ENCODE results near the gene NTNG1. TPM values are rescaled to one million over a fixed set of nuclear protein-coding genes. Genes with fewer than 3 reads are reported as not detected.

The NTNG1 gene
- total RNA-seq, 3 donors from 2014 or later (not counting 1 experiment from before 2014, with no cell fraction given) = 0.58 TPM; not detected in 2

DNA sequence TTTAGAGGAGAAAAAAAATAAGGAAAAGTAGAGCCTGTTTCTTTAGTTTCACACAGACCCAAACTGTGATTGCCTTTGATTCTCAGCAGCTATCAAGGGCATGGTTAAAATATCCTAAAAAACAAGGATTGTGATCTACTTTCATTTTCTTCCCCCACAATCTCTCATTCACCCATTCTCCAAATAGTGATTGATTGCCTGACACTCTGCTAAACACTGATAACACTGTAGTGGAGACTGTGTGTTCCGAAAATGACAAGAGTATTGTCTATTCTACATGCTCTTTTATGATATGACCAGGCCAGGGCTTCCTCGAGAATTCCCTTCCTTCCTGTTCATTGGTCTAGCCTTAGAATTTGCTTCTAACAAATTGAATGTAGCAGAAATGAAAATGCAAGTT is 44.1 kb upstream of the NTNG1 start:
- ATAC-seq (no peak), DNase-seq (no peak)
- no peak overlapping the region for H3K4me3 ChIP-seq (ENCODE audit: low read length)
- Mint-ChIP-seq H3K4me1 (no peaks in the 10 kb centered on the region), H3K36me3 (no peaks in the 10 kb centered on the region), H3K4me3 (no peak overlapping the region), H3K27me3 (ENCODE audit: low read depth in 2 of 2) (peaks cover 0 to 7% of the 10 kb centered on the region in 2 donors), H3K27ac (no peak overlapping the region), H3K9me3 (no peaks in the 10 kb centered on the region)
- WGBS (ENCODE audit: insufficient coverage) = 25% methylated on average over 2 of the region's 2 CpGs
- no peaks in the 10 kb centered on the region for H3K36me3 ChIP-seq (ENCODE audit: control insufficient read depth, insufficient read depth, low read length)
- no peaks in the 10 kb centered on the region for H3K9me3 ChIP-seq (ENCODE audit: control insufficient read depth, insufficient read depth, low read length)
- H3K4me1 ChIP-seq (ENCODE audit: control insufficient read depth, insufficient read depth, low read length) = no peaks in the 10 kb centered on the region
- H3K27me3 ChIP-seq (ENCODE audit: control insufficient read depth, insufficient read depth, low read length) = no peaks in the 10 kb centered on the region
- TF ChIP-seq, protein P1, sequence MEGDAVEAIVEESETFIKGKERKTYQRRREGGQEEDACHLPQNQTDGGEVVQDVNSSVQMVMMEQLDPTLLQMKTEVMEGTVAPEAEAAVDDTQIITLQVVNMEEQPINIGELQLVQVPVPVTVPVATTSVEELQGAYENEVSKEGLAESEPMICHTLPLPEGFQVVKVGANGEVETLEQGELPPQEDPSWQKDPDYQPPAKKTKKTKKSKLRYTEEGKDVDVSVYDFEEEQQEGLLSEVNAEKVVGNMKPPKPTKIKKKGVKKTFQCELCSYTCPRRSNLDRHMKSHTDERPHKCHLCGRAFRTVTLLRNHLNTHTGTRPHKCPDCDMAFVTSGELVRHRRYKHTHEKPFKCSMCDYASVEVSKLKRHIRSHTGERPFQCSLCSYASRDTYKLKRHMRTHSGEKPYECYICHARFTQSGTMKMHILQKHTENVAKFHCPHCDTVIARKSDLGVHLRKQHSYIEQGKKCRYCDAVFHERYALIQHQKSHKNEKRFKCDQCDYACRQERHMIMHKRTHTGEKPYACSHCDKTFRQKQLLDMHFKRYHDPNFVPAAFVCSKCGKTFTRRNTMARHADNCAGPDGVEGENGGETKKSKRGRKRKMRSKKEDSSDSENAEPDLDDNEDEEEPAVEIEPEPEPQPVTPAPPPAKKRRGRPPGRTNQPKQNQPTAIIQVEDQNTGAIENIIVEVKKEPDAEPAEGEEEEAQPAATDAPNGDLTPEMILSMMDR (IDR thresholded peaks at IDR 0.05) = no peak
- intact Hi-C loops (cut with micrococcal nuclease) = no loop called here
- H3K27ac ChIP-seq (ENCODE audit: low read length) = no peak overlapping the region

DNA sequence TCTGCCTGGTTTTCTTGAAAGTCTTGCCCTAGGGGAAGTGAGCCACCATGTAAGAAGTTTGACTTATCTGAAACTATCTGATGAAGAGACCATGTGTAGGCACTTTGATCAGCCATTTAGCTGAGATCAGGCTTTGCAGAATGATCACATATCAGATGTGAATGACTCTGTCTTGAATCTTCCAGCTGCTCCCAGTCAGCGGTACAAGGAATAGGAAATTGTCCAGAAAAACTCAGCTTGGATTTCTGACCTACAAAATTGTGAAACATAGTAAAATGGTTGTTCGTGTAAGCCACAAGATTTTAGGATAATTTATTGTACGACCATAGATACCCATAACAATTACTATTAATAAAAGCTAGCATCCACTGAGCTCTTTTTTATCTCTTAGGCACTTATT is 41.9 kb upstream of the NTNG1 start:
- Histone ChIP-seq H3K4me1 (ENCODE audit: control insufficient read depth, insufficient read depth, low read length) (no peaks in the 10 kb centered on the region), H3K4me3 (ENCODE audit: low read length) (no peak overlapping the region), H3K27me3 (ENCODE audit: control insufficient read depth, insufficient read depth, low read length) (no peaks in the 10 kb centered on the region), H3K36me3 (ENCODE audit: control insufficient read depth, insufficient read depth, low read length) (no peaks in the 10 kb centered on the region), H3K27ac (ENCODE audit: low read length) (no peak overlapping the region), H3K9me3 (ENCODE audit: control insufficient read depth, insufficient read depth, low read length) (no peaks in the 10 kb centered on the region)
- Mint-ChIP-seq H3K36me3 (no peaks in the 10 kb centered on the region), H3K9me3 (no peaks in the 10 kb centered on the region), H3K27me3 (ENCODE audit: low read depth in 2 of 2) (peaks cover 0 to 7% of the 10 kb centered on the region in 2 donors), H3K27ac (no peak overlapping the region), H3K4me1 (no peaks in the 10 kb centered on the region), H3K4me3 (no peak overlapping the region)
- TF ChIP-seq, protein P1 (IDR thresholded peaks at IDR 0.05) = no peak
- intact Hi-C loops (cut with micrococcal nuclease) = no loop called here
- WGBS (ENCODE audit: insufficient coverage) = 96% methylated on average over 2 of the region's 3 CpGs
- DNase-seq = no peak
- ATAC-seq = no peak

DNA sequence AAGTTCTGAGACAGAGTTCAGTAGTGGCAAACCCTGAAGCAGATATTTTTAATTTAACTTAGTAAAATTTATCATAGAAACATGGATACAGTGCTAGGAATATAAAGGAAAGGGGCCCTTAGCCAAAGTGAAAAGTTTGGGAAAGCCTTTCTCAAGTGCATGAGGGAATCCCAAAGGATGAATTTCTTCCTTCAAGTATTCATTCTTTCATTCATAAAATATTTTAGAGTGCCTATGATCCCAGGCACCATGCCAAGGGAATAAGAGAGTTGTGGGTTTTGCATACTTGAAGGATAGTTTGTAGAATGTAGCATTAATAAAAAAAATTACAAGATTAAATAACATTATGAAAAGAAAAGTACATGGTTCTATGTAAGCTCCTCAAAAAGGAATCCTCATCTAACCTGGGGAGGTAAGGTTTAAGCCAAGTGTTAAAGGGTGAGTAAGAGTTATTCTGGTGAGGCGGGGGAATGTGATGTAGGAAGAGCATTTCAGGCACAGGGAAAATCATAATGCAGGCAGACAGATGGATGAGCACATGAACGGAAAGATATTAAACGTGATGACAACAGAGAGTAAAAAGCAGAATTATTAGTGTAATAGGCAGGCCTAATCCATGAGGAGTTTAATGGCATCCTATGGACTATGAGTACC is 40.4 kb upstream of the NTNG1 start:
- Histone ChIP-seq H3K27me3 (ENCODE audit: control insufficient read depth, insufficient read depth, low read length) (no peaks in the 10 kb centered on the region), H3K27ac (ENCODE audit: low read length) (no peak overlapping the region), H3K36me3 (ENCODE audit: control insufficient read depth, insufficient read depth, low read length) (no peaks in the 10 kb centered on the region), H3K4me3 (ENCODE audit: low read length) (no peak overlapping the region), H3K4me1 (ENCODE audit: control insufficient read depth, insufficient read depth, low read length) (no peaks in the 10 kb centered on the region), H3K9me3 (ENCODE audit: control insufficient read depth, insufficient read depth, low read length) (no peaks in the 10 kb centered on the region)
- H3K9me3 Mint-ChIP-seq = no peaks in the 10 kb centered on the region
- no peaks in the 10 kb centered on the region for H3K36me3 Mint-ChIP-seq
- WGBS (ENCODE audit: insufficient coverage) = 87% methylated on average over 3 of the region's 3 CpGs
- no peak for ATAC-seq
- H3K4me3 Mint-ChIP-seq = no peak overlapping the region
- no peak overlapping the region for H3K27ac Mint-ChIP-seq
- peaks cover 0 to 7% of the 10 kb centered on the region in 2 donors for H3K27me3 Mint-ChIP-seq (ENCODE audit: low read depth in 2 of 2)
- intact Hi-C loops (cut with micrococcal nuclease) = no loop called here
- TF ChIP-seq, protein P1 (IDR thresholded peaks at IDR 0.05) = no peak
- DNase-seq = no peak
- H3K4me1 Mint-ChIP-seq = no peaks in the 10 kb centered on the region

DNA sequence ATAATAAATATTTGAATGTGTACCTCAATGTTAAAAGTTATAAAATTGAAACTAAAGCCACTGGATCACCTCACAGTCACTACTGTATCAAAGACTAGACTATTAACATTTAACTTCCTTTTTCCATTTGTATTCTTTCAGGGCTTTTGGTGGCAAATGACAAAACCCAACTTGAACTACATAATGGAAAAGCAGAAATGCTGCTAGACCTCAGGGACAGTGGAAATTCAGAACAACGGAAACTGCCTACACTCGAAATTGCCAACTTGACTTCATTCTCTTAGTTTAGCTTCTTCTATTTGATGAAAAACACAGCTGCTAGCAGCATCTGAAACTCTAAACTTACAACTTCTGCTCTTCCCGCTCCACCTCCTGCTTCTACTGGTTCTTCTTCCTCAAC is 34.9 kb upstream of the NTNG1 start:
- H3K4me3 Mint-ChIP-seq = no peak overlapping the region
- intact Hi-C loops (cut with micrococcal nuclease) = no loop called here
- TF ChIP-seq, protein P1 (IDR thresholded peaks at IDR 0.05) = no peak

More for the DNA sequence above, 34.9 kb upstream of the NTNG1 start:
- H3K27ac Mint-ChIP-seq = no peak overlapping the region
- H3K4me3 ChIP-seq (ENCODE audit: low read length) = no peak overlapping the region
- DNase-seq (no peak), ATAC-seq (no peak)
- H3K27ac ChIP-seq (ENCODE audit: low read length) = no peak overlapping the region
- H3K27me3 ChIP-seq (ENCODE audit: control insufficient read depth, insufficient read depth, low read length) = no peaks in the 10 kb centered on the region
- H3K9me3 Mint-ChIP-seq = no peaks in the 10 kb centered on the region
- H3K27me3 Mint-ChIP-seq (ENCODE audit: low read depth in 2 of 2) = peaks cover 6 to 7% of the 10 kb centered on the region in 2 donors
- no peaks in the 10 kb centered on the region for H3K4me1 Mint-ChIP-seq
- H3K9me3 ChIP-seq (ENCODE audit: control insufficient read depth, insufficient read depth, low read length) = no peaks in the 10 kb centered on the region
- no peaks in the 10 kb centered on the region for H3K36me3 ChIP-seq (ENCODE audit: control insufficient read depth, insufficient read depth, low read length)
- 81% methylated on average over 3 of the region's 3 CpGs for WGBS (ENCODE audit: insufficient coverage)
- no peaks in the 10 kb centered on the region for H3K36me3 Mint-ChIP-seq
- no peaks in the 10 kb centered on the region for H3K4me1 ChIP-seq (ENCODE audit: control insufficient read depth, insufficient read depth, low read length)
